Testis (tissue), 2 donors: ENCODE data around the gene TFEB.

Experiments used
- CTCF ChIP-seq, 3 experiments: fragments of 450-650 bp in 2 of 3; fragments of 200-600 bp in 1 of 3; sonication (generic) in 1 of 3; IDR thresholded peaks; one replicate each; pipeline ENCODE4 v1.5.1; 2016 to 2019; ENCODE audit warnings: antibody characterized with exemption in 3 of 3, mild to moderate bottlenecking in 2 of 3, moderate library complexity in 1 of 3
- POLR2A ChIP-seq: fragments of 450-650 bp; IDR thresholded peaks from one replicate; pipeline ENCODE4 v1.6.1; 2017; ENCODE audit warnings: antibody characterized with exemption, mild to moderate bottlenecking, moderate library complexity

DNA sequence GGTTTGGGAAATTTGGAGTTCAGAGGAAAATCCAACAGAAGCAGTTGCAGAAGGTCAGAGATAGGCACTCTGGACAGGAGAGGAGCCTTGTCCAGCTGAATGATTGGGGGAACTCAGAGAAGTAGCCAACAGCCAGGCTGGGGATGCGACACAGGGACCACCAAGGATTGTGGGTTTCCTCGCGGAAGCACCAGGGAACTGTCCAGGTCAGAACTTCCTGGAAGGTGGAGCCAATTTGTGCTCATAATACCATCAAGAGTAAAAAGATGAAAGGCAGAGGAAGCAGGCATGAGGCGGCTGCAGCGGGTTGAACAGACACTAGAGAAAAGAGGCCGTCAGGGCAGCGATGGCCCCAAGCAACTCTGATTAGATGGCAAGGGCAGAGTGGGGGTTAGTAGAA, 63.4 kb downstream of the TFEB start:
- TF ChIP-seq CTCF (IDR thresholded peaks at IDR 0.05) (no peak), POLR2A (no peak)
